Keratinocyte (primary cell): ENCODE data around the gene MYBPH. TPM values are rescaled to one million over a fixed set of nuclear protein-coding genes. Genes with fewer than 3 reads are reported as not detected.

Source experiments
- DNase-seq: peaks from one replicate; pipeline ENCODE4 v3.0.0-alpha.2; 2011; ENCODE audit warnings: low read depth, missing footprints, low spot score
- FAIRE-seq: peaks from 2 replicates; lab custom pipeline; 2011; peaks lifted over from hg19 to GRCh38; lab: Jason Lieb, UNC
- H2AFZ ChIP-seq: 2 replicates; pipeline ENCODE4 v1.6.0; 2012; ENCODE audit warnings: low read length, control low read depth, inconsistent platforms; ENCODE audit not compliant: control insufficient read depth
- H3K27ac ChIP-seq: 2 replicates; pipeline ENCODE4 v1.5.1; 2011; ENCODE audit warnings: low read length; ENCODE audit not compliant: control insufficient read depth, insufficient read depth
- H3K27me3 ChIP-seq: 3 replicates; pipeline ENCODE4 v1.6.0; 2011; ENCODE audit warnings: low read length; ENCODE audit not compliant: control insufficient read depth, insufficient read depth; ENCODE audit errors: extremely low read depth
- H3K36me3 ChIP-seq, 2 experiments: 2 replicates in 1 of 2; 3 replicates in 1 of 2; pipeline ENCODE4 v1.5.1; 2011; ENCODE audit warnings: low read length in 2 of 2, mild to moderate bottlenecking in 1 of 2; ENCODE audit not compliant: control insufficient read depth in 2 of 2, insufficient read depth in 2 of 2; ENCODE audit errors: extremely low read depth in 1 of 2
- H3K4me1 ChIP-seq: 3 replicates; pipeline ENCODE4 v1.5.1; 2011; ENCODE audit warnings: low read length; ENCODE audit not compliant: control insufficient read depth, insufficient read depth; ENCODE audit errors: extremely low read depth
- H3K4me2 ChIP-seq: 3 replicates; pipeline ENCODE4 v1.6.0; 2011; ENCODE audit warnings: low read depth, low read length; ENCODE audit not compliant: control insufficient read depth, insufficient read depth; ENCODE audit errors: extremely low read depth
- H3K4me3 ChIP-seq, 3 experiments: fragments of 200-600 bp in 1 of 3; sonication (generic) in 1 of 3; 2 replicates in 2 of 3; 3 replicates in 1 of 3; pipeline ENCODE4 v1.5.1; 2011 to 2016; ENCODE audit warnings: low read length in 3 of 3, mild to moderate bottlenecking in 3 of 3, control low read depth in 2 of 3, inconsistent platforms in 1 of 3, low read depth in 1 of 3, mixed read lengths in 1 of 3, mixed run types in 1 of 3, moderate library complexity in 1 of 3; ENCODE audit not compliant: control insufficient read depth in 2 of 3, insufficient read depth in 2 of 3; ENCODE audit errors: extremely low read depth in 1 of 3
- H3K79me2 ChIP-seq: 2 replicates; pipeline ENCODE4 v1.6.0; 2012; ENCODE audit warnings: low read length; ENCODE audit not compliant: control insufficient read depth, insufficient read depth
- H3K9ac ChIP-seq: 3 replicates; pipeline ENCODE4 v1.6.0; 2011; ENCODE audit warnings: low read length; ENCODE audit not compliant: control insufficient read depth, insufficient read depth; ENCODE audit errors: extremely low read depth
- H3K9me1 ChIP-seq: 3 replicates; pipeline ENCODE4 v1.6.0; 2011; ENCODE audit warnings: low read length; ENCODE audit not compliant: control insufficient read depth, insufficient read depth; ENCODE audit errors: extremely low read depth
- H3K9me3 ChIP-seq: 2 replicates; pipeline ENCODE4 v1.5.1; 2012; ENCODE audit warnings: low read depth, low read length; ENCODE audit not compliant: control insufficient read depth
- H4K20me1 ChIP-seq: 3 replicates; pipeline ENCODE4 v1.6.0; 2011; ENCODE audit warnings: low read length; ENCODE audit not compliant: control insufficient read depth, insufficient read depth; ENCODE audit errors: extremely low read depth
- CTCF ChIP-seq, 3 experiments: IDR thresholded peaks in 1 of 3; conservative IDR thresholded peaks in 1 of 3; optimal IDR thresholded peaks in 1 of 3; 2 replicates in 2 of 3; 3 replicates in 1 of 3; pipeline versions ENCODE3 to v1.5.1; 2011; ENCODE audit warnings: low read length in 3 of 3, mild to moderate bottlenecking in 3 of 3, moderate library complexity in 2 of 3, control low read depth in 1 of 3, inconsistent platforms in 1 of 3; ENCODE audit not compliant: insufficient read depth in 2 of 3; ENCODE audit errors: extremely low read depth in 1 of 3
- EZH2 ChIP-seq: IDR thresholded peaks from one replicate; pipeline ENCODE4 v1.6.1; 2012; ENCODE audit warnings: inconsistent platforms, mild to moderate bottlenecking, low read length, moderate library complexity
- dilution Hi-C: fragments of 300-500 bp; cut with MboI; formaldehyde crosslinking; loops from one replicate; pipeline ENCODE4 v1.7.0; 2020; ENCODE audit warnings: low sequenced_read_pairs; ENCODE audit not compliant: extremely low pct_ligation_motif_present
- polyA plus RNA-seq, 5 experiments: library from polyadenylated mRNA; depleted of rRNA in 3 of 5; stranded (reverse) in 3 of 5; stranded (forward) in 1 of 5; unstranded in 1 of 5; fragments of >200 nt; gene quantifications; 1 replicate in 1 of 5; 2 replicates in 3 of 5; 3 replicates in 1 of 5; pipeline versions ENCODE4 v1.2.1 to v1.2.3, GENCODE V29; 2011 to 2012; ENCODE audit warnings: missing spikeins in 2 of 5, low read depth in 1 of 5, low replicate concordance in 1 of 5

MYBPH gene
- polyA plus RNA-seq, 1 donor (not counting 4 experiments of a cell fraction or from before 2014, with no cell fraction given): not detected

GRCh38 chr1:203161175-203161574 lies 14.5 kb downstream of the MYBPH start:
- no peaks in the 10 kb centered on the region for H3K9me1 ChIP-seq
- no peaks in the 10 kb centered on the region for H3K79me2 ChIP-seq
- H2AFZ ChIP-seq: no peak overlapping the region
- dilution Hi-C loops: no loop called here
- H3K27me3 ChIP-seq: peaks cover 24% of the 10 kb centered on the region
- H3K4me1 ChIP-seq: no peaks in the 10 kb centered on the region
- H3K9ac ChIP-seq: no peak overlapping the region
- H4K20me1 ChIP-seq: no peaks in the 10 kb centered on the region
- no peaks in the 10 kb centered on the region for H3K36me3 ChIP-seq
- no peak overlapping the region for H3K4me2 ChIP-seq
- no peak for TF ChIP-seq CTCF (optimal IDR thresholded peaks at IDR 0.05 in 1 of 3, IDR thresholded peaks at IDR 0.05 in 1 of 3, conservative IDR thresholded peaks at IDR 0.05 in 1 of 3; ENCODE audit: extremely low read depth in 1 of 3, insufficient read depth in 2 of 3, low read length in 3 of 3)
- no peak for TF ChIP-seq EZH2
- no peak overlapping the region for H3K27ac ChIP-seq
- no peak overlapping the region for H3K4me3 ChIP-seq
- no peak for DNase-seq
- no peak for FAIRE-seq
- H3K9me3 ChIP-seq: peaks cover 3% of the 10 kb centered on the region

GRCh38 chr1:203159844-203160243 lies 15.8 kb downstream of the MYBPH start:
- Histone ChIP-seq H2AFZ (no peak overlapping the region), H3K4me3 (no peak overlapping the region), H3K9me1 (no peaks in the 10 kb centered on the region), H3K79me2 (no peaks in the 10 kb centered on the region), H3K27me3 (peaks cover 24% of the 10 kb centered on the region), H4K20me1 (no peaks in the 10 kb centered on the region), H3K4me1 (no peaks in the 10 kb centered on the region), H3K4me2 (no peak overlapping the region), H3K27ac (no peak overlapping the region), H3K36me3 (no peaks in the 10 kb centered on the region), H3K9me3 (peaks cover 3% of the 10 kb centered on the region), H3K9ac (no peak overlapping the region)
- DNase-seq: no peak
- TF ChIP-seq EZH2 (no peak), CTCF (optimal IDR thresholded peaks at IDR 0.05 in 1 of 3, IDR thresholded peaks at IDR 0.05 in 1 of 3, conservative IDR thresholded peaks at IDR 0.05 in 1 of 3; ENCODE audit: extremely low read depth in 1 of 3, insufficient read depth in 2 of 3, low read length in 3 of 3) (no peak)
- FAIRE-seq: no peak
- dilution Hi-C loops: no loop called here
